Osteocyte (in vitro differentiated cells): ENCODE measurements around the gene GNA12. TPM values are rescaled to one million over a fixed set of nuclear protein-coding genes. Genes with fewer than 3 reads are reported as not detected.

Source experiments
- DNase-seq: peaks from one replicate; pipeline ENCODE4 v3.0.0; 2021; ENCODE audit warnings: mixed read lengths; ENCODE audit not compliant: unreplicated experiment; ENCODE audit errors: extremely low spot score
- H3K27ac Mint-ChIP-seq: one replicate; pipeline ENCODE4 v1.8.0; 2021; ENCODE audit warnings: mild to moderate bottlenecking, mixed read lengths; ENCODE audit not compliant: unreplicated experiment
- H3K27me3 Mint-ChIP-seq: one replicate; pipeline ENCODE4 v1.8.0; 2021; ENCODE audit warnings: mixed read lengths; ENCODE audit not compliant: unreplicated experiment
- H3K36me3 Mint-ChIP-seq: one replicate; pipeline ENCODE4 v1.8.0; 2021; ENCODE audit warnings: mixed read lengths; ENCODE audit not compliant: unreplicated experiment
- H3K4me1 Mint-ChIP-seq: one replicate; pipeline ENCODE4 v1.8.0; 2021; ENCODE audit warnings: mixed read lengths; ENCODE audit not compliant: unreplicated experiment
- H3K4me3 Mint-ChIP-seq: one replicate; pipeline ENCODE4 v1.8.0; 2021; ENCODE audit warnings: mild to moderate bottlenecking, moderate library complexity, mixed read lengths; ENCODE audit not compliant: unreplicated experiment
- H3K9me3 Mint-ChIP-seq: one replicate; pipeline ENCODE4 v1.8.0; 2021; ENCODE audit warnings: mixed read lengths; ENCODE audit not compliant: unreplicated experiment
- total RNA-seq: library from RNA; stranded (reverse); gene quantifications from 2 replicates; pipeline ENCODE4 v1.2.1, GENCODE V29; 2021
- TF ChIP-seq, protein P1 (sequence below): fragments of 200-600 bp; sonication (generic); IDR thresholded peaks from 2 replicates; pipeline ENCODE4 v1.5.0; 2021; ENCODE audit warnings: antibody characterized with exemption, mild to moderate bottlenecking, moderate library complexity

The GNA12 gene
- total RNA-seq, 1 donor from 2014 or later = 69.5 TPM

DNA sequence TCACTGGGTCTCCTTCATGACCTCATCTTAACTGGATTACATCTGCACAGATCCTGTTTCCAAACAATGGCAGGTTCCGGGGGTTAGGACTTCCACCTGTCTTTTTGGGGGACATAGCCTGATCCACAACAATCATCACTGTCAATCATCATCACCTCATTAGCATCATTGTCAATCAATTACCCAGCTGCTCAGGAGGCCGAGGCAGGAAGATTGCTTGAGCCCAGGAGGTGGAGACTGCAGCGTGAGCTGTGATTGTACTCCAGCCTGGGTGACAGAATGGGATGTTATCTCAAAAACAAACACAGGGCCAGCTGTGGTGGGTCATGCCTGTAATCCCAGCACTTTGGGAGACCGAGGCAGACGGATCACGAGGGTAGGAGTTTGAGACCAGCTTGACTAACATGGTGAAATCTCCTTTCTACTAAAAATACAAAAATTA lies 137.4 kb downstream of the GNA12 start:
- TF ChIP-seq, protein P1, sequence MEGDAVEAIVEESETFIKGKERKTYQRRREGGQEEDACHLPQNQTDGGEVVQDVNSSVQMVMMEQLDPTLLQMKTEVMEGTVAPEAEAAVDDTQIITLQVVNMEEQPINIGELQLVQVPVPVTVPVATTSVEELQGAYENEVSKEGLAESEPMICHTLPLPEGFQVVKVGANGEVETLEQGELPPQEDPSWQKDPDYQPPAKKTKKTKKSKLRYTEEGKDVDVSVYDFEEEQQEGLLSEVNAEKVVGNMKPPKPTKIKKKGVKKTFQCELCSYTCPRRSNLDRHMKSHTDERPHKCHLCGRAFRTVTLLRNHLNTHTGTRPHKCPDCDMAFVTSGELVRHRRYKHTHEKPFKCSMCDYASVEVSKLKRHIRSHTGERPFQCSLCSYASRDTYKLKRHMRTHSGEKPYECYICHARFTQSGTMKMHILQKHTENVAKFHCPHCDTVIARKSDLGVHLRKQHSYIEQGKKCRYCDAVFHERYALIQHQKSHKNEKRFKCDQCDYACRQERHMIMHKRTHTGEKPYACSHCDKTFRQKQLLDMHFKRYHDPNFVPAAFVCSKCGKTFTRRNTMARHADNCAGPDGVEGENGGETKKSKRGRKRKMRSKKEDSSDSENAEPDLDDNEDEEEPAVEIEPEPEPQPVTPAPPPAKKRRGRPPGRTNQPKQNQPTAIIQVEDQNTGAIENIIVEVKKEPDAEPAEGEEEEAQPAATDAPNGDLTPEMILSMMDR = no peak
- Mint-ChIP-seq H3K27me3 (no peaks in the 10 kb centered on the region), H3K36me3 (peaks cover 4% of the 10 kb centered on the region), H3K4me3 (no peak overlapping the region), H3K27ac (no peak overlapping the region), H3K9me3 (no peaks in the 10 kb centered on the region), H3K4me1 (no peaks in the 10 kb centered on the region)
- no peak for DNase-seq

DNA sequence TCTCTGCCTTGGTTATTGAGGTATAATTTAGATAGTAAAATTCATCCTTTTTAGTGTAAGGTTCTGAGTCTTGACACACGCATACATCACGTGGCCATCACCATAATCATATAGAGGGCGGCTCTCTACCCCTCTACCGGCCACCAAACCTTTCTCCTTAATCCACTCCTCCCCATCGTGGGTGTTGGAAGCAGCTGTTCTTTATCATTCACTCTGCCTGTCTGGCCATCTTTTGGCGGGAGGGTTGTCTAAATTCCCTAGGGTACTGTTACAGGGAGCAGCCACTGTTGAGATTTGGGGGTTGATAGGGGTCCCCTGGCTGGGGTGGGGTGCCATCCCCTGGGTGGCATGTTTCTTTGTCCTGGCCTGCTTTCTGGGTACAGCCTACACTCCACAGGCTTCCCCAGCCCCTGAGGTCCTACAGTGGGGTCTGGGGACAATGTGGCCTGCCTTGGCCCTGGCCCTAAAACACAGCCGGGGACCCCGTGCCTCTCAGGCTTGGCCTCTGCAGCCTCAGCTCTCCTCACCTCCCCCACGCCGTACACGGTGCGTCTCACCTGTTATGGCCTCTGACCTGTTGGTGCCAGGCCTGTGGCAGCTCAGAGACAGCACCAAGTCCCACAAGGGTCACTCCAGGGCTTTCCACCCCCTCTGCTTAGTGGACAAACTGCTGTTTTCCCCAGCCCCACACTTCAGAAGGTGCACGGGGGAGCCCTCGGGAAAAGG lies 138.6 kb downstream of the GNA12 start:
- TF ChIP-seq, protein P1 = no peak
- H3K27ac Mint-ChIP-seq = no peak overlapping the region
- H3K4me3 Mint-ChIP-seq = no peak overlapping the region
- H3K27me3 Mint-ChIP-seq = no peaks in the 10 kb centered on the region
- H3K4me1 Mint-ChIP-seq = no peaks in the 10 kb centered on the region
- DNase-seq = no peak
- H3K9me3 Mint-ChIP-seq = no peaks in the 10 kb centered on the region
- no peaks in the 10 kb centered on the region for H3K36me3 Mint-ChIP-seq

DNA sequence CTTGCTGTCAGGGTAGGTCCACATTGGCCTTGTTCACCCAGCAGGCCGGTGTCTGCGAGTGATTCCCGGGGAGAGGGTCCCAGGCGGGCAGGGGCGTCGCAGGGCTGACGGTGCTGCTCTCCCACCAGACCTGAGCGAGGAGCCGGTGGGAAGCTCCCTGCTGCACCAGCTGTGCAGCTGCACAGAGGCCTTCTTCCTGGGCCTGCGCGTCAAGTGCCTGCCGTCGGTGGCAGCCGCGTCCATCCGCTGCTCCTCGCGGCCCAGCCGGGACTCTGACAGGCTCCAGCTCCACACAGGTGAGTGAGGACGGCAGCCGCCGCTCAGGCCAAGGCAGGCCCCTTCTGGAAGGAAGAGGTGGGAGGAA lies 141.5 kb downstream of the GNA12 start:
- Mint-ChIP-seq H3K36me3 (no peaks in the 10 kb centered on the region), H3K4me3 (no peak overlapping the region), H3K4me1 (no peaks in the 10 kb centered on the region), H3K9me3 (no peaks in the 10 kb centered on the region), H3K27me3 (no peaks in the 10 kb centered on the region), H3K27ac (no peak overlapping the region)
- TF ChIP-seq, protein P1 = no peak
- DNase-seq = no peak

DNA sequence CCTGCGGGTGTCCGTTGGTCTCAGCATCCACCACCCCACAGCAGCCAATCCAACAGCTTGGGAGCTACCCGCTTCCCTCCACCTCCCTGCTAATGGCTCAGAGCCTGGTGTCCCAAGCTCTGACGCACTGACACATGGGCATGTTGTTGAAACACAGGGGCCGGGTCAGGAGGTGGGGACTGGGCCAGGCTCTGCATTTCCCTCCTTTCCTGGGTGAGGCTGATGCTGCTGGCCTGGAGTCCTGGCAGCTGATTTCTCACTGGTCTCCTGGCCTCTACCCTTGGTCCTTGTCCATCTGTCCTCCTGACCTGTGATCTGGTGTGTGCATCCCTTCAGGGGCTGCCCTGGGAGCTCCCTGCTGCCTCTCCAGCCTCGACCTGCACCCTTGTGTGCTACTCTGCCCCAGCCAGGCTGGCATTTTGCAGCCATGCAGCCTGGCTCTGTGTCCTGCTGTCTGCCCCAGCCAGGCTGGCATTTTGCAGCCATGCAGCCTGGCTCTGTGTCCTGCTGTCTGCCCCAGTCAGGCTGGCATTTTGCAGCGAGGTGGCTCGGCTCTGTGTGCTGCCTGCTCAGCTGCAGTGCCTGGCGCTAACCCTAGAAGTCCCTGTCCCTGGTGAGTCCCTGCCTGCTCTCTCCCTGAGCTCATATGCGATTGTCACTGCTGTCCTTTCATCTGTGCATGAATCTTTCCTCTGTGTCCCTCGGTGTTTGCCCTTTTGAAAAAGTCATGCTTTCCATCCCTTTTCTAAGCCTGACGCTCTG lies 142.1 kb downstream of the GNA12 start:
- TF ChIP-seq, protein P1 = no peak
- no peaks in the 10 kb centered on the region for H3K9me3 Mint-ChIP-seq
- no peak for DNase-seq
- no peak overlapping the region for H3K27ac Mint-ChIP-seq
- H3K4me3 Mint-ChIP-seq = no peak overlapping the region
- no peaks in the 10 kb centered on the region for H3K27me3 Mint-ChIP-seq
- H3K4me1 Mint-ChIP-seq = no peaks in the 10 kb centered on the region
- H3K36me3 Mint-ChIP-seq = no peaks in the 10 kb centered on the region

DNA sequence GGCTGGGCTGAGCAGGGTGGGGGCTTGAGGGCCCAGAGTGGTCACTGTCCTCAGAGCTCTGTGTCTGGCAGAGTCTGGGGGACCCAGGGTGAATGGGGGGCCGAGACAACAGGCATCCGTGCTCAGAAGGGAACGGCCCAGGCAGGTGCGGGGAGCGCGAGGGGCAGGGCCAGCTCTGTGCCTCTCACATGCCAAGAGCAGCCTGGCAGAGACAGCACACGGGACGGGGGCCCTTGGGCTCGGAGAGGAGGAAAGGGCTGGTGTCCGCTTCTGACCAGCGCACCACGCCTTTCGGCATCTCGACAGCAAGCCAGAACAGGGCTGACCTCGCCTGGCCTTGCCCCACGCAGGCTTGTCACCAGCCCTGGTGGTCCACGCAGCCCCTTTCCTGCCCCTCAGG lies 142.7 kb downstream of the GNA12 start:
- no peak for DNase-seq
- TF ChIP-seq, protein P1 = no peak
- Mint-ChIP-seq H3K27me3 (no peaks in the 10 kb centered on the region), H3K36me3 (no peaks in the 10 kb centered on the region), H3K9me3 (no peaks in the 10 kb centered on the region), H3K27ac (no peak overlapping the region), H3K4me1 (no peaks in the 10 kb centered on the region), H3K4me3 (no peak overlapping the region)
